Brain pericyte (primary cell): Measurements from ENCODE around the gene FUT7.

Experiments used
- DNase-seq: peaks from one replicate; pipeline ENCODE4 v3.0.0-alpha.2; 2012; ENCODE audit warnings: low read depth, low spot score

FUT7 gene

DNA sequence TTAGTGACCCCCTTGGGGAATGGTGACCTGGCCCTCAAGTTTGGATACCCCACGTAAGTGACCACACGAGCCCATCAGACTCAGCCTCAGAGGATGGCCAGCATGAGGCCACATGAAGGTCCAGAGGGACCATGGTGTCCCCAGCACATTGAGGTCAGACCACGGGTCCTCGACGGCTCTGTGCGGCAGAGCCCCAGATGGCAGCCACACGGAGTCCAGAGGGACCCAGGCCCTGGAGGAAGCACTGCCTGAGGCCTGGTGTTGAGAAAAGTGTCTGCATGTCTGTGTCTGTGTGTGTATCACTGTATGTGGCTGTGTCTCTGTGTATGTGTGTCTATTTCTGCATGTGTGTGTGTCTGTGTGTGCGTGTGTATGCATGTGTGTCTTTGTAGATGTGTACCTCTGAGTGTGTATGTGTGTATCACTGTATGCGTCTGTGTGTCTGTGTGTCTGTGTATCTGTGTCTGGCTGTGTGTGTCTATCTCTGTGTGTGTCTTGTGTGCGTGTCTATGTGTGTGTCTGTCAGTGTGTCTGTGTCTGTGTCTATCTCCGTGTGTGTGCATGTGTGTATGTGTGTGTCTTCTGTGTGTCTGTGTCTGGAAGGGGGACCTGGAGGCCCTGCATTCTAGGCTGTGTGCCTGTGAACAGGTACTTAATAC is 48.1 kb downstream of the FUT7 start:
- no peak for DNase-seq

DNA sequence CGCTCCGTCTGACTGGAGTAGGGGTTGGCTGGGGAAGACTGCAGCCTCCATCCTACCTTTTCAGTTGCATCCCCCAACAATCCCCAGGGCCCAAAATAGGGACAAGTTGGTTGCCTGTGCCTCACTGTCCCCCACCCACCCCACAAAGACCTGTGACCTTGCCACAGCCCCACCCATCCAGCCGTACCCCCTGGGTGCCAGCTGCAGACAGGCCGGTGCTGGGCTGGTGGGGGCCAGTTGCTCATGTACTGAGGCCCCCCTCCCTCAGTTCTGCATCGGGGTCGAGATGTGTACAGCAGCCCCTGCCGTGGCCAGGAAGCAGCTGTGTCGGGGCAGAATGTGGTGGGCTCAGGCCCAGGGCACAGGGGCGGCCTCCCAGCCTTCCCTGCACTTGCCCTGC is 48.7 kb downstream of the FUT7 start:
- DNase-seq: no peak

DNA sequence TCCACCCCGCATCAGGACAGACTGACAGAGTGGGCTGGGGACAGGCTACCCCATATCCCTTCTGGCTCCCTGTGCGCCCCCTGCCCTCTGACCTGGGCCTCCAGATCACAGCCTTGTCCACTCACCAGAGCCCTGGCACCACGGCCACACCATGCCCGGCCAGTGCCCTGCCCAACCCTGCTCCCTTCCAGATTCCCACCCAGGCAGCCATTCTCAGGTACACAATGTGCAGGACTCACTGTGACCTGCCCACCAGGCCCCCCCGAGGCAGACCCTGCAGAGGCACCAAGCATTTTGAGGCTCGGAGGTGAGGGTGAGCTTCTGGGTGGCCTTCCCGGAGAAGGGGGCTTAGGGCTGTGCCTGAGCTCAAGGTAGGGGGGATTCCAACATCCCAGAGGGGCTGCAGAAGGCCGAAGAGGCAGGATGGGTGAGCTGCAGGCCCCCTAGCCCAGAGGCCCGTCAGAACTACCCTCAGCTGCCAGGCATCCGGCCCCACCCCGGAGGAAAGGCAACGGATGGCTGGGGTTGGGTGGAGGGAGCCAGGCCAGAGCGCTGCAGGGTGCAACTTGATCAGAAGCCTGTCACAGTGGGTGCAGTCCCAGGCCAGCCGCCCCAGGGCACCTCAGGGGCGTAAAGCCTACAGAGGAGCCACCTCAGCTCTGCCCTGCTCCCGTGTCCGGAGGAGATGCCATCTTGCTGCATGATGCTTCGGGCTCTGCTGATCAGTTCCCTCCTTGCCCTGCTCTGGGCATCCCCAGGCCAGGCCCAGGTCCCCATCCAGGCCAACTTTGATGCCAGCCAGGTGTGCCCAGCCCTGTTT is 49.4 kb downstream of the FUT7 start, which contains the start of gene LCNL1:
Gene LCNL1 (plus strand): TSS at position 762 of the 820 bp plus-strand sequence. CDS start 594 bp downstream, outside the sequence.
- DNase-seq: no peak

DNA sequence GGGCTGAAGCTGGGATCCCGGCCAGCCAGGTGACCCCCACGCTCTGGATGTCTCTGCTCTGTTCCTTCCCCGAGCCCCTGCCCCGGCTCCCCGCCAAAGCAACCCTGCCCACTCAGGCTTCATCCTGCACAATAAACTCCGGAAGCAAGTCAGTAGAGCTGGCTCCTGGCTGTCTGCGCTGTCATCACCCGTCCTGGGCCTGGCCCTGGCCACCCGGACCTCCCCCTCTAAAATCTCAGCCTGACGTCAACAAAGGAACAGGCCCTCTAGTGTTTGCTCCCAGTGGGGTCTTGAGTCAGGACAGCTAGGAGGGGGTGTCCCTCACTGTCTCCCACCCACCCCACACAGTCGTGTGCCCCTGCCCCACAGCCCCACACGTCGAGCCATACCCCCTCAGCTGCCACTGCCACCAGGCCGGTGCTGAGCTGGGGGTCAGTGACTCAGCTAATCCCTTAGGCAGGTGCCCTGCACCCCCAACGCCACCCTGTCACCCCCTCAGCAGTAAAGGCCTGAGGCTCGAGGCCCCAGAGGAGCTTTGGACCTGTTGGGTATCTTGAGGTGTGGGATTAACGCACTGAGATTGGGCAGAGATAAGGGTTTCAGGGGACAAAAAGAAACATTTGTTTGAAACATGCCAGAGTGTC is 50.2 kb downstream of the FUT7 start:
- no peak for DNase-seq

DNA sequence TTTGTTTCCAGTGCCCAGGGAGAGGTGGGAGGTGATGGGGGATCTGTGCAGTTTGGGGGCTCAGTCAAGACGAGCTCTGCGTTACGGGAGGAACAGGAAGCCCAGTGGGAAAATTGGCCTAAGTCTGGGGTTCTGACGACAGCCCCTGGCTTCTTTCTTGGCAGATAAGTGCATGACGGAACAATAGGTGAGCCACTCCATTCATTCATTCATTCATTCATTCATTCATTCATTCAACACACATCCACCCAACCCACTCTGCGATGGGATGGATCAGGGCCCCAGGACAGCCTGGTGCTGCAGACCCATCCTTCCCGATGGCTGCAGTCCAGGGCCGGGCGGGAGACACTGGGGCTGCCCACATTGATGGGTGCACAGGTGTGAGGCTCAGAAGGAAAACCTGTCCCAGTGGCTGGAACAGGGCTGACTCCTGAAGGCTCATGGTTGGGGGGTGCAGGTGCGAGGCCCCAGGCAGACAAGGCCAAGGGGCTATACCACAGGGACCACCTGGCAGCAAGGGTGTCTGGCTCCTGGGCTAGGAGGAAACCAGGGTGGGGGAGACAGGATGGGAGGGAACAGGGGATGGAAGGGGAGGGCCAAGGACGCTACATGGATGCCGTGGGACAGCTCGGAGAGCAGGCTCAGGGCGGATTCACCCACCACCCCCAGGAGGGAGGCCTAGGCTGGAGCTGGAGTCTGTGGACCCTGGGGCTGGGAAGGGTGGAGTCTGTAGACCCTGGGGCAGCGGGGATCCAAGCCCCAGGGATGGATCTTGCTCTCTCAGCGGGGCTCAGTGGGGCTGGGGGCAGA is 51.0 kb downstream of the FUT7 start:
- no peak for DNase-seq
